T1000 (cell line): Measurements from ENCODE around the gene PLXND1.

ENCODE experiments used
- DNase-seq: peaks from one replicate; lab custom pipeline; 2025; ENCODE audit warnings: mixed read lengths; lab: John Stamatoyannopoulos, UW

Gene PLXND1

DNA sequence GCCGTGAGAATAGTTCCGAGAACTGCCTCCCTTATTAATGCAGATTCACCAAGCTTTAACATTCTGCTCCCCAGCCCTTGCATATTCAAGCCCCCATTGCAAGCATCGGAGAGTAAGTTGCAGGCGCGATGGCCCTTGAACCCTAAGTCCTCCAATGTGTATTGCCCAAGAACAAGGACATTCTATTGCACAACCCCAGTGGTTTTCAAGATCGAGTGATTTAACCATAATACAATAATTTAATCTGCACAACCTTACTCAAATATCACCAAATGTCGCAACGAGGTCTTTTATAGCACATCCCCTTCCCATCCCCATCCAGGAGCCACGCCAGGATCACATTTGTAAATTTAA lies 21.7 kb upstream of the PLXND1 start:
- DNase-seq = no peak

DNA sequence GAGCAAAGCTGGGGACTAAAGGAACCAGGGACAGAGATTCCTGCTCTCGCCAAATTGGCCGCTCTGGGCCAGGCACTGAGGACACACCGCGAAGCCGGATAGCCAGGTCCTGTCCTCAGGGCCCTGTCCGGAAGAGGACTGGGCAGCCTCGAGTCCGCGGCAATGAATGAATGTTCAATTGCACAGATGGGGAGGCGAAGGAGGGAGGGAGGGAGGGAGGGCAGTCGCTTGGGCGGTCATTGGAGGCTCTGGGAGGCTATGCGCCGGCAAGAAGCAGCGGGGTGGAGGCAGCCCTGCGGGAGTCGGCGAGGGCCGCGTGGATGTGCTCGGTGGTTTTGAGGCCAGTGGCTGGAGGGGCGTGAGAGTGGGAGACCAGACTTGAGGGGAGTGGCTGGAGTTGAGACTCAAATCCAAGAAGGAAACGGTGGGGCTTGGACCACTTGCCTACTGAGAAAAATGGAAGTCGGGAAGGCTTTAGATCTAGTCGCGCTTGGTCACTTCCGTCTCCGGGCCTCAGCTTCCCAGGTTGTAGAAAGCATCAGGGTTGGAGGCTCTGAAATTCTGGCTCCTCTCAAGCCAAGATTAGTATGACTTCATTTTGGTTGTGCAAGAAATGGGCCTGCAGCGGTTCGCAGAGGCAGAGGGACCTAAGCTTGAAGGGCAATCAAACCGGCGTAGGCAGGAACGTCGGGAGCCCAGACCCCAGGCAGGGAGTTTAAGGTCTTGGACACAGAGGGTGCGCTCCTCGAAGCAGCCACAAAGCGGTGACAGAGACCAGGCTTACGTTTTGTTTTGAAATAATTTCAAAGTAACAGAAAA lies 21.1 kb upstream of the PLXND1 start:
- no peak for DNase-seq

DNA sequence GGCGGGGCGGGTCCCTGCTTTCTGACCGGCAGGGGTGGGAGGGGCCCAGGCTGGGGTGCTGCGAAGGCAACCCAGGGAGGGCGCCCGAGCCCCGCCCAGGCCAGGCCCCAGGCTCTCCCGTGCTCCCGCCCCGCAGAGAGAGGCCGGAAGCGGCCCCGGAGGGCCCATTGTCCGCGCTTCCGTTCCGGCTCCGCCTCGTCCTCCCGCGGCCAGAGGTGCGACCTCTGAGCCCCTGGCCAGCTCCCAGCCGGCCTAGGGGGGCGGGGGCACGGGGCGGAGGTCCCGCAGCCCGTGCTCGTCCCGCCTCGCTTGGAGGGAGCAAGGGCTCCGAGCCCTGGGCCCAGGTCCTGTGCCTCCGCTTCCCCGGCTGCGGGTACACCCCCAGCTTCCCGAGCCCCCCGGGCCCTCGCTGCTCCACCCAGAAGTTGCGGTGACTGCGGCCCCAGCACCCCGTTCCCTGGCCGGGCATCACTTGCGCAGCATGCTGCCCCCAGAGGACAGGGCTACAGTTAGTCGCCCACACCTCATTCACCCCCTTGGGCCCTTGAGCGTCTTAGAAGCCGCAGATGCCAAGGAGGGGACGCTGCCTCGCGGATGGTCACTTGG lies 20.4 kb upstream of the PLXND1 start:
- peak; percentile 64 for DNase-seq

DNA sequence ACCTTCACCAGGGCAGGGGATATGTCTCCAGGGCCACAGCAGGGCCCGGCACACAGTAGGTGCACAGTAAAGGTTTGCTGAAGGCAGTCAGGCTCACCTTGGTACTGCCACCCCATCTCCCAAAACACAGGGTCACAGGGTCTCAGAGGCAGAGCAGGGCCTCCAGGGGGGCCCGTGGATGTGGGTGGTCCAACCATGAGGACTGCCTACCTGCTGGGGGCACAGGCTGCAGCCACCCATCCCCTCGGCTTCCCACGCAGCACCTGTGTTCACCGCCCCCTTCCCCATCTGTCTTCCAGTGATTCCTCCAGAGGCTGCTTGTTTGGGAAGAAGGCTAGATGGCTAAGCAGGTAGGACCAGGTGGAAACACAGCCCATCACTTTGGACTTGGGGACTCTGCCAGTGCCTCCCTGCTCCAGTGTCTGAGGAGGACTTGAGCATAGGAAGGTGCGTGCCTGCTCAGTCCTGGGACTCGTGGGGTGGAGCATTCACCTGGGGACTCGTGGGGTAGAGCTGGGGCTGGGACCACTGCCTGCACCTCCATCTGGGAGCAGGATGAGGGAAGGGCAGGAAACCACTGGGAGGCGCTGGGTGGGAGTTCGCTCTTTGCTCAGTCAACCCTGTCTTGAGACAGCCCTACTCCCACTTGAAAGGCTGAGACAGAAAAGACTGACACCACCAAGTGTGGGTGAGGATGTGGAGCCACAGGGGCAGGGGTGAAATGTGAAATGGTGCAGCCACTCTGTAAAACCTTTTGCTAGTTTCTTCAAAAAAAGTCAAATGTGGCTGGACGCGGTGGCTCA lies 18.8 kb upstream of the PLXND1 start:
- DNase-seq = no peak

DNA sequence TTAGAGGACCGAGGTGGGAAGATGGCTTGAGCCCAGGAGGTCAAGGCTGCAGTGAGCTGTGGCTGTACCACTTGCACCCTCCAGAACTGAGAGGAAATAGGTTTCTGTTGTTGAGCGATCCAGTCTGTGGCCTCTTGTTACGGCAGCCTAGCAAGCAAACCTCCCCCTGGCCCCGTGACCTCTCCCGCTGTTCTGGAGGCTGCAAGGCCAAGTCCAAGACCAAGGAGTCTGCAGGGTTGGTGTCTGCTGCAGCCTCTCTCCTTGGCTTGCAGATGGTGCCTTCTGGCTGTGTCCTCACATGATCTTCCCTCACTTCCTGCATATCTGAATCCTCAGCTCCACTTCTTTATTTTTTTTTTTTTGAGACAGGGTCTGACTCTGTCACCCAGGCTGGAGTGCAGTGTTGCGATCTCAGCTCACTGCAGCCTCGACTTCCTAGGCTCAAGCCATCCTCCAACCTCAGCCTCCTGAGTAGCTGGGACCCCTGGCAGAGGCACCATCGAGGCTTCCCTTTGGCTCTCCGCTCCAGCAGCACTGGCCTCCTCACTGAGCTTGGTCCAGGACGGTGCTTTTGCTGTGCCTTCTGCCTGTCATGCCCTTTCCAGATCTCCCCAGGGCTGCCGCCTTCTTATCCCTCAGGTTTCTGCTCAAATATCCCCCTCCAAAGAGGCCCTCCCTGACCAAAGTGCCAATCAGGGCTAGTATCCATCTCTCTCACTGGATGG lies 18.0 kb upstream of the PLXND1 start:
- no peak for DNase-seq

DNA sequence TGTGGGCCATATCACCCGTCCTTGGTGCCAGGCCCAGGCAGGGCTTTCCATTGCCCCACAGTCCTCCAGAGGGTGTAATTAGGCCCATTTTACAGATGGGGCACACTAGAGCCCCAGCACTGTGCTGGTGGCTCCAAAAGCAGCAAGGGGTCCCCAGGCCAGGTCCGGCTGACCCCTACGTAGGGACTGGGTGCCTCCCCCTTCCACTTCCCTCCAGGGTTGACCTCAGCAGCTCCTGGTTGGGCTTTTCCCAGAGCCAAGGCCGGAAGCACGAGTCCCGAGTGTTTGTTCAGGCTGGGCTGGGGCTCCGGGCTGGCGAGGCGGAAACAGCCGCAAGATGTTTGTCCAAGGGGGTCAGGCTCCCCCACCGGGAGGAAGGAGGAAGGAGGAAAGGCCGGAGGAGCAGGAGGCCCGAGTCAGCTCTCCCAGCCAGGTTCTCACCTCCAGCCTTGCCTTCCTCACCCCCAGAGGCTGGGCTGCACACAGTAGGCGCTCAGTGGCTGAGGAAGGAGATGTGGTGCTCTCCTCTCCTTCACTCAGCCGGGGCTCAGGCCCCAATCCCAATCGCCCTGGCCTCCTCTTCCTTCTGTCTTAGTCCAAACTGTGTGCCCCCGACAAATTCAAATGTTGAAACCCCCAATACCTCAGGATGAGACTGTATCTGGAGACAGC lies 17.1 kb upstream of the PLXND1 start:
- no peak for DNase-seq

DNA sequence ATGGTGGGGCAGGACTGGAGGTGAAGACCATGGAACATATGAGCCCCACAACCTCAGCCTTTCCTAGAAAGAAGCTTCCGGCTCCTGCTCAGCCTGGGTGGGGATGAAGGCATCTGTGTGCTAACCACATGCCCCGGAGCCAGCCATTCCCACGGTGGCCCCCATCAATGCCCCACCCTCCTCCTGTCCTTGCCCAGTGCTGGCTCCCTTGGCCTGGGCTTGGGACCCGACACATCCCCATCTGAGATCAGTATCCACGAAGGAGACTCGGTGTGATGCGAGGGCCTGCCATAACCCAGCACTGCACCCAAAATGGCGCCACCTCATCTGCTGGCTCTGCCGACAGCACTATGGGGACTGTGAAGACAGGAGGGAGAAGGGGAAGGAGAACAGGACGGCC lies 16.5 kb upstream of the PLXND1 start:
- no peak for DNase-seq

DNA sequence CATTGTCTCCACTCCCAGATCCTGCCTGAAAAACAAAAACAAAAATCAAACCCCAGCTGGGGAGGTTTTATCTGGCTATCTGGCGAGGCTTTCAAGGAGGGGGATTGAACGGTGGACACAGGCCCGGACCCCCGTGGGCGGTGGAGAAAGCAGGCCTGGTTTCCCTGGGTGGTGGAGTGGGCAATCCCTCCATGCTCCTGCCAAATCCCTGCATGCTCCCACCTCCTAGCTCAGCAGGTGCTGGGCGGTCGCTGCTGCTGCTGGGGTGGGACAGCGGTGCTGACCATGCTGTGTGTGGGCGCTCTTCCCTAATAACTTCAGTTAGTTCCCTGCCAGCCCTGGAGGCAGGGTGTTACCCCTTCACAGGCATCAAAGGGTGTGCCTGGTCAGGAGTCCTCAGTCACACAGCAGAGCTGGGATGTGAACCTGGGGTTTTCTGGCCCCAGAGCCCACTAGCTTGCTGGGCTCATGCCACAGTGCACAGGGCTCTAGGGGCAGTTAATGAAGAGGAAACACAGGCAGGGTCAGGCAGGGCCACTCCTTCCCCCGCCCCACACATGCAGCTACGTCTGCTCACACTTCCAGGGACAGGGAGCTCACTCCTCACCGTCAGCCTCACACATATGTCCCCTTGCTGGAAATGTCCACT lies 15.9 kb upstream of the PLXND1 start:
- DNase-seq = no peak

DNA sequence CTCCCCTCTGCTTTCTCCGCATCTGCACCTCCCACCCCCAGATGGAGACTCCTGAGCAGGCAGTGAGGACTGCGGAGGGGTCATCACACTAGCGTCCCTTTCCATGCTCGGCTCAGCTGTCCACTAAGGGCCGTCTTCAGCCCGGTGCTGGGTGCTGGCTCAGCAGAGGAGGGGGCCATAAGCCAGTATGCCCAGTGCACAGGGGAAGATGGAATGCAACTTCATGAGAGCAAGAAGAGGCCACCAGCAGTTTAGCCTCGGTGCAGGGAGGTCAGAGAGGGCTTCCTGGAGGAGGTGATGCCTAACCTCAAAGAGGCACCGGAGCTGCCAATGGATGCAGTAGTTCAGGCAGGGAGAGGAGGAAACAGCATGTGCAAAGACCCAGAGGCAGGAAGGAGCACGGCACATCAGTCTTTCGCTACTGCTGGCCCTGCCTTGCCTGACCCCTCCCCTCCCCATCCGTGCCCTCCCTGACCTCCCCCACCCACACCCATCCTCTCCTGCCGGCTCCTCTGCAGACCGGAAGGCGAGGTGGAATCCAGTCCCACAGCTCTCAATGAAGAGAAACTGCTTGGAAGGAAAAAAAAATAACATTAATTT lies 15.2 kb upstream of the PLXND1 start:
- no peak for DNase-seq

DNA sequence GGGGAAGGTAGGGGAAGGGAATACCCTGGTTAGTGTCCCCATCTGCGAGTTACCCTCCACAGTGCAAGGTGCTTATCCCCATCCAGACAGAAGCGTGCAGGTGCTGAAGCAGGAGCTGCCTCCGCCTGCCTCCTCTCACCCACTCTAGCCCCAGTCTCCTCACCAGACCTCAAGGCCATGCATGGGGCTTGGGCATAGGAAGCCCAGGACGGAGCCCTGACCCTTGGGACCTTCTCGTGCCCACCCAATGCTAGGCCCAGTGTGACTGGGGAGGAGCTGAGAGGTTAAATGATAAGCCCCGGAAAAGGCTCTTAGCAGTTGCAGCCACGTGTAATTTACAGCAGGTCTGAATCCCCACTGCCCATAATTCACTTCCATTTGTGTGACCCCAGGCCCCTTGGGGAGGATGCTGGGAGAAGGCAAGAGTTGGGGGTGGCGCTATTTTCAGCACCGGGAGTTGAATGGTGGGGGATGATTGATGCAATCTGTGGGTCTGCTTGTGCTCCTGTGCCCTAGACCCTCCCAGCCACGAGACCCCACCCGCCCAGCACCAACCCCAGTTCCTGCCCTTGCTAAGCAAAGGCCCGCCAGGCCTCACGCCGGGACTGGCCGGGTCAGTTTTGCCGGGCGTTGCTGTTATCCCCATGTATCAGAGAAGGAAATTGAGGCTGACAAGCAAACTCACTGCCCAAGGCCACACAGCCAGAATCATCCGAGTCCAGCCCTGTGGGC lies 14.5 kb upstream of the PLXND1 start:
- DNase-seq = no peak

DNA sequence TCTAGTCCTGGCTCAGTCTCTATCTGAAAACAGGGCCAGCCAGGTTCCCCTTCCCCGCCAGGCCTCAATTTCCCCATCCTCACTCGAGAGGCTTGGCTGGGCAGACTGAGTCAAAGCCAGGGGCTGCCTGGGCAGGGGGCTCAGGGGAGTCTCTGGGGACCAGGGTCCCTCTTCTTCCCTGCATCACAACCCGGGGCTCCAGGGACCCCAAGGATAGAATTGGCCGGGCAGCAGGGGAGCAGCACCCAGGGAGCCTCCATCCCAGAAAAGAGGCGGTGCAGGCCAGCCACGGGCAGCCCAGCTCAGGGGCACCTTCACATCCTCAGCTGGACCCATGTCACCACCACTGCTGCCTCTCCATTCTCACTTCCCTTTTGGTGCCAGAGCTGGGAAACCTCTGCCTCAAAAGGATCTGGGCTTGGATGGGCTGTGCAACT lies 13.3 kb upstream of the PLXND1 start:
- DNase-seq = no peak

DNA sequence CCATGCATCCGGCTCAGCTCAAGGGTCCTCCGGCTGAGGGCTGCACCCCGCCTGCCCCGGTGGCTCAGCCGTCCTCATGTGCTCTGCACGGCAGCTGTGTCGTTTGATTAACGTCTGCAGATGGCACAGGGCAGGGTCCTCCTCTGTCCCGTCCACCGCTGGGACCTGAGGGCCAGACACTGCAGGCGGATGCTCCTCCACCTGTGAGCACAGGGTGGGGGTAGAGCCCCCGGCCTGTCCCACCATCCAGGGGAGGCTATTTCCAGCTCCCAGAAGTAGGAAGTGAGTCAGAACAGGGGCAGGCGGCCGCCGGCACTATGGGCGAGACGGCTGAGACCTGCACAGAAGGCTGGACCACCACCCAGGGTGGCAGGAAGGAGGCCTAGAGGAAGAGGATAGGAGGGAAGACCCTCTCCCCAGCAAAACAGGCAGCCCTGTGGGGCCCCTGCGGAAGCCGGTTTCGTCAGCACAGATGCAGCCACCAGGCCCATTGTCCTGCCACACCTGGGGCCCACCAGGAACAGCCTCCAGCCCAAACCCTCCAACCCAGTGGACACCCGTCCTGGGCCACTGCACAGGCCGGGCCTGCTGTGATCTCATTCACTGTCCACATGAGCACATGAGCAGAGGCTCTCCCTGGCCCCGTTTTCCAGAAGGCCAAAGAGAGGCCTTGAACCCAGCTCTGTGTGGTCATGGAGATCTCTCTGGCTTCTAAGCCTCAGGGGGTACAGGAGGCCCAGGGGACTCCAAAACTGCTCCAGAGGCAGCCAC lies 12.6 kb upstream of the PLXND1 start:
- DNase-seq = no peak

DNA sequence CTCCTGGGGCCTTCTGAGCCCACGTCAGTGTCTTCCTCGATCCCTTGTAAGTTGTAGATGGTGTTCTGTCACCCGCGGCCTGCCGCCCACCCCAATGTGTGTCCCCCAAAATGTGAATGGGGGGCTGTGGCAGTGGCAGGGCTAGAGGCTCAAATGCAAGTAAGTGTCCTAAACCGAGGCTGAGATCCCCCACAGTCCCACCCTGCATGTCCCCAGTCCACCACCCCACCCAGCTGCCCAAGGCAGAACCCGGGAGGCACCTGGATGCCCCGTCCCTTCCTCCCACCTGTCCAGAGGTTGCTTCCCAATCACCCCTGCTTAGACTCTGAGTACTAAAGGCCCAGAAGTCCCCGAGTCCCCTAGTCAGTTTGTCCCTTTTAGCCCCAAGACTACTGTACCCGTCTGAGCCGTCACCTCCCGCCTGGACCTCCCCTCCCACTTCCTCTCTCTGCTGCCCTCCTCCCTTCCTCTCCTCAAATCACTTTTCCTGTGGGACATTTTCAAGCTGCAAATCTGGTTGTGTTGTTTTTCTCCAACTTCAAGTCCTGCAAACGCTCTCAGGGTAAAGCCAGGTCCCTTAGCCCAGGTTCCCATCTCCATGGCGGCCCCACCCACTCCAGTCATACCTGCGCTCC lies 11.8 kb upstream of the PLXND1 start:
- no peak for DNase-seq

DNA sequence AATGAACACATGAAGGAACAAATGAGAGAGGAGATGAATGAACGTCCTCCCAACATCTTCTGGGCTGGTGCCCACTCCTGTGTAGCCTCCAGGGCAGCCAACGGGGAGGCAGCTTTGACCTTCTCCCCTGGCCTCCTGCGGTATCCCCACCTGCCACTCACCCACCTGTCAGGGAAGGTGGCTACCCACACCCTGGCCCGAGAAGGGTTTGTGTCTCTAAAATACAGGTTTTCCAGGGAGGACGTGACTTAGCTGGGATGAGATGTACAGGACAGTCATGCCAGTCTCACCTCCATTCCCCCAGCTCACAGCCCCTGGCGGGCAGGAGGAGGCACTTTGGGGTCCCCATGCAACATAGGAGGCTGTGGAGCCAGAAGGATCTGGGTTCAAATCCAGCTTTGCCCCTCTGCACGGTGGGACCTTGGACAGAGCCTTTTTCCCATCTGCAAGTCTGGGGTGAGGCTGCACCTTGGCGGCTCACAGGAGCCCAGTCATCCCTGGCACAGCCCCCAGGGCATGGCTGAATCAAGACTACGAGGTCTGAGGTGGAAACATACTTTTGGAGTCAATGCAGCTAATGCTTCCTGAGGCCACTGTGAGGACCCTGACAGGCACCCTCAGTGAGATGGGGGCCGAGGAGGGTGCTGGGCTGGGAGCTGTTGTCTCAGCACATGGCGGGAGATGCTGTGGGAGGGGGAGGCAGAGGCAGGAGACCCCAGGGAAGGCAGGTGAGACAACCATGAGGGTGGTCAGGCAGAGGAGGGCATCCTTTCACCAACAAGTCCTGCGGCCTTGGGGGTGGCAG lies 11.1 kb upstream of the PLXND1 start:
- DNase-seq = no peak

DNA sequence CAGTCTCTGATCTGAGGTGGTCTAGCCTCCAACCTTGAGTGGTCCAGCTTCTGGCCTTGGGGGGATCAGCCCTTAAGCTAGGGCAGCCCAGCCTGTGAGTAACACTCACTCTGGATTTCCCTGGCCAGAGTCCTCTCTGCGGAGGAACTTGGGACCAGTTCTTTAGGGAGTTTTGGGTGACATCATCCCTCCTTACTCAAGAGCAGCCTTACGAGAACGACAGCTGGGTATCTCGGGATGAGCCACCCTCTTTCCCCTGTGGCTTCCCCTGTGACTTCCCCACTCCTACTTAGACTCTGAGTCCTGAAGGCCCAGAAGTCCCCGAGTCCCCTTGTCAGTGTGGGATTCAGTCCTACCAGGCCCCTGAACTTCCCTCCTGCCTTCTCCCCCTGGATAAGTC lies 10.2 kb upstream of the PLXND1 start:
- DNase-seq = no peak

DNA sequence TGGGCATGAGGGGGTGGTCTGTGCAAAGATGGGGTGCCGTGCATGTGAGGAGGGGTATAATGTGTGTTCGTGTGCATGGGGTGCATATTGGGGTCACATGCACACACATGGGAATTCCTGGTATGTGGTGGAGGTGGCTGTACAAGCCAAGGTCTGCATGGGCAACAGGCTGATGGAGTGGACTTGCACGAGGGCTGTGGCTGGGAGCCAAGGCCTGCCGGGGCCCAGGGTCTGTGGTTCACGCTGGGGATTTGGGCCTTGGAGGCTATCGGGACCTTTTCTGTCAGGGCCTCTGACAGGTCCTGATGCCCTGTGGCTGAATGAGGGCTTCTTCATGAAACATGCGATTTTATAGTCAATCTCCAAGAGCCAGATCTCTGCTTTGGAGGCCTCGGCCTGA lies 9.8 kb upstream of the PLXND1 start:
- DNase-seq = no peak

DNA sequence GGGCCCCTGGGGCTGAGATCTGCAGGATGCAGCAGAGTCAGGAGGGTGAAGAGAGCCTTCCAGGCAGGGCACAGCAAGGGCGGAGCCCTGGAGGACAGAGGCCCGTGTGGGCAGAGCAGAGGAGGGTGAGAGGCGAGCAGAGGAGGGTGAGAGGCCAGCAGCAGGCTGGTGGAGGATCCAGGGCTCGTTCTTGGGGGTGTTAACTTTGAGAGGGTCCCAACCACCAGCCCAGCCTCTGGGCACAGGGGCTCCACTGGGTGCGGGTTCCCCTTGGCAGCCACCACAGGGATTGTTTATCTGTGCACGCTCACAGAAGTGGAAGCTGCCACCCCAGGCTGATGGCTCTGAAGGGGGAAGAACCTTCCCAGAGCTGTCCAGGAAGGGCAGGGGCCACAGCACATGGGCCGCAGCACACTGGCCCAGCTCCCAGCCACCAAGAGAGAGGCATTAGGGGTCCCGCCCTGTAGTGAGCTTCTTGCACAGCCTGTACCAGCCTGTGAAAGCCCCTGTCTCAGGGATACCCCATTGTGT lies 9.3 kb upstream of the PLXND1 start:
- no peak for DNase-seq

DNA sequence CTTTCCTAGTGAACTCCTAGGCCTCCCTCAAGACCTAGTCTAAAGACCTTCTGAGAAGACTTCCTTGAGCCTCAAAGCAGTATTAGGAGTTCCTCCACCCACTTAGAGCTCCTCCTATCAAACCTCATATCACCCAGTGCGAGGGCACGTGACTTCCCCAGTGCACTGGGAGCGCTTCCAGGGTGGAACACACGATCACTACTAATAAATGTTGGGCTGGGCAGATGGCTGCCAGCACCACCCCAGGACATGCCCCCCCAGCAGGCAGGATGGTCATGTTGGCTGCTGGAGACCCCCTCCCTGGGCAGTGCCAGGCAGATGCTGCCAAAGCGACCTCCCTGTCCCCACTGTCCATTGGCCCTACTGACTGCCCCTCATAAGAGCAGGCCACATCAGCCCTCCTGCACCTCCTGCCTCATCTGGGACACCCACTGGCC lies 8.5 kb upstream of the PLXND1 start:
- no peak for DNase-seq
